HuH-7 (cell line): ENCODE data around the gene ZMYM3.

Experiments
- DNase-seq: peaks from one replicate; pipeline ENCODE4 v3.0.0; 2011; ENCODE audit warnings: low spot score

Gene ZMYM3

DNA sequence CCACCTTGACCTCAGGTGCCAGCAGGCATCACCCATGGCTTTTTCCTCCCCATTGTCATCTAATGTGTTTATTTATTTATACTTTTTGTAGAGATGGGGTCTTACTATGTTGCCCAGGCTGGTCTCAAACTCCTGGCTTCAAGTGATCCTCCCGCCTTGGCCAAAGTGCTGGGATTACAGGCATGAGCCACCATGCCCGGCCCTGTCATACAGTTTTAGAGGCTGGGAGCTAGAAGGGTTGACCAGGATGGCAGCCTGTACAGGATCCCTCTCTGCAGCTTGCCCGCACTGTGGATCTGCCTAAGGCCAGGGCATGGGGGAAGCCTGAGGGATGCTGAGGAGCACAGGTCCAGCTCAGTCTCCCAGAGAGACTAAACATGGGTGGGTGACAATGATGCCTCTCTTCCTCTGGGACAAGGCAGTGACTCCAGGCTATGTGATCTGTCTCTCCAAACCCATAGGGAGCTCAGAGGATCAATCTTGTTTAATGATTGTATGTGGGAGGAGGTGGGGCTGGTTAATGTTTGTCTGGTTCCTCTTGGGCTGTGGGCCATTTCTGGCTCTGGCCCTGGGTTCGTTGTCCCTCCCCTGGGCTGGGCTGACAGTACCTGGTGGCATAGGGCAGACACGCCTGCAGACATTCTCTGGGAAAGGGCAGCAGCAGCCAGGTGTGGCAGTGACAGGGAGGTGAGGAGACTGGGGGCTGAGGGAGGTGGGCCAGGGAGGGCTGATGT lies 39.2 kb downstream of the ZMYM3 start:
- no peak for DNase-seq

DNA sequence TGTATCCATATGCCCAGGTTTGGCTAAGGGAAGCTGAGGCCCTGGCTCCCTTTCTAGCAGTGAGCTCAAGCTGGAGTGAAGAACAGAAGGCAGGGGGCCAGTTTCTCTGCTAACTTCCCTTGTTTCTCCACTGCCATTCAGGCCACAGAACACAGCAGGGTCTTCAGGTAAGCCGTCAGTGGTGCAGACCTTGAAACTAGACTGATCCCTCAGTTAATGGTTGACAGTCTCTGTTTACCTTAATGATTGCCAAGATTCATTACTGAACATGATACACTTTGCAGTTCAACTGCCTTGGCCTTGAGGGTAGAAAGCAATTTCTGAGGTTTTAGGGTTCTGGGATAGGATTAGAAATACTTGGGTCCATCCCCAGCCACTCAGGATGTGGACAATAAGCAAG lies 39.8 kb downstream of the ZMYM3 start:
- DNase-seq, result no peak

DNA sequence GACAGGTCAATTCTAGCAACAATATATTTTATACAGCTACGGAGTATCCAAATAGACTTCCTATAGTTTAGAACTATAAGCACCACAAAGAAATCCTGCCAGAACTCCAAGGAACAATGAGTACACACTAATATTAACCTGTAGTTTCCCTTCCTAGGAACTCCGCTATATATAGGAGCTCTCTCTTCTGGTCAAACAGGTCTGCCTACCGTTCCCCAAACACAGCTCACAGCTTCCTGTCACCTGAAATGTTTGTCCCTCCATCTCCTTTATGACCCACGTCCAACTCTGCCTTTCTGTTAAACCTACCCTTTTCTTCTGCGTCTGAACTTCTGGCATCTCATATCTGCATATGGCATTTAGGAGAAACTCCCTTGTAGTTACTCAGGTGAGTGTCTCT lies 41.4 kb downstream of the ZMYM3 start:
- no peak for DNase-seq

DNA sequence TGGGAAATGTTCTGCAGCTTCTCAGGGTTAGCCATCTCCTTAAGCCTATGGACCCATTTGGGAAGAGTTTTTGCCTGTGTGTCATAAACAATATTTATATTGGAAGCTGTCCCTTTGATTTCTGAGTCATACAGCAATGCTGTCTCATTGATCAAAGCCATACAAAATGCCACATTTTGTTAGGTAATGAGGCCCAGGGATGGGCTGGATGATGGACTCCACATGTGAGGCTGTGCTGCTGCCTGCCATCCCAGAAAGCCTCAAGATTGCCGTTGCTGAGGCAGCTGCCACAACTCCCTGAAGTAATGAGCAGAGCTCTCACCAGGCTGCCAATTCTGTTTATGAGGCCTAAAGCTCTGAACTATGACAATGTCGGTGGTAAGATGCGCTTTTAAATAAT lies 43.1 kb downstream of the ZMYM3 start:
- DNase-seq, result no peak

DNA sequence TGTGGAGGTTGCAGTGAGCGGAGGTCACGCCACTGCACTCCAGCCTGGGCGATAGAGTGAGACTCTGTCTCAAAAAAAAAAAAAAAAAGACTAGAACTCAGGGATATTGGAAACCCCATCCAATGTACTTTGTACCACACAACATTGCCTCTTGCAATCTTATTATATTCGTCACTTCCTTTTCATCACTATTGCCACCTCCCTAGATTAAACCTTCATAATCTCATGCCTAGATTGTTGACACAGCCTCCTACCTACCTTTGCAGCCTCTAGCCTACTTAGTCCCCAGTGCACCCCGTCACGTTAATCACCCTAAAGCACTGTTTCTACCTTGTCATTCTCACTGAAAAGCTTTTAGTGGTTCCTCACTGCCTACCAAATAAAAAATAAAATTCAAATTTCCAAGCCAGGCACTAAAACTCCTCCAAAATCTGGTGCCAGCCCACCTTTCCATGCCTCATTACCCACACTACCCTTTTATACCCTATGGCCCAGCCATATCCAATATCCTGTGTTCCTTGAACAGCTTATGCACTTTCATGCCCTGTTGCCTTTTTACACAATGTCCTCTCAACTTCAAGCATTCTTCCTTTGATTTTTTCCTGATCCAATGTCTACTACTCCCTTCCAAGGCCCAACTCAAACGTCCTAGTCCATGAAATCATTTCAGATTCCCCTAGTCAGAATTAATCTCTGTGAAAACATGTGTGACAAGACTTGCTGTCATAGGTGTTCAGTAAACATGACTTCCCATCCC lies 54.5 kb downstream of the ZMYM3 start:
- DNase-seq, result no peak

DNA sequence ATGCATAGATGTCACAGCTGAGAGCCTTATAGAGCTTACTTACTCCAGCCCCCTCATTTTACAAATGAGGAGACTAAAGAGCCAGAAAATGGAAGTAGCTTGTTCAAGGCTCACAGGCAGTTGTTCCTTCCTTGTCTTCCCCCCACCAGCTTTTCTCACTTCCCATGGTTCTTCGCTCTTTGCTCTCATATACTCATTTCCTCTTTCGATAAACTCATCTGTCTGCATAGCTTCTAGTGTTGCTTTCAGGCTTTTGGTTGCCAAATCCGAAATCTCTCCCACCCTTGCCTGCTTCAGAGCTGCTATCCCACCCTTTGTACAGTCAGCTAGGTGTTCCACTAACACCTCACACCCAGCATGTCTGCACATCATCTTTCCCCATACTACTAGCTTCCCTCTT lies 55.9 kb downstream of the ZMYM3 start:
- no peak for DNase-seq

DNA sequence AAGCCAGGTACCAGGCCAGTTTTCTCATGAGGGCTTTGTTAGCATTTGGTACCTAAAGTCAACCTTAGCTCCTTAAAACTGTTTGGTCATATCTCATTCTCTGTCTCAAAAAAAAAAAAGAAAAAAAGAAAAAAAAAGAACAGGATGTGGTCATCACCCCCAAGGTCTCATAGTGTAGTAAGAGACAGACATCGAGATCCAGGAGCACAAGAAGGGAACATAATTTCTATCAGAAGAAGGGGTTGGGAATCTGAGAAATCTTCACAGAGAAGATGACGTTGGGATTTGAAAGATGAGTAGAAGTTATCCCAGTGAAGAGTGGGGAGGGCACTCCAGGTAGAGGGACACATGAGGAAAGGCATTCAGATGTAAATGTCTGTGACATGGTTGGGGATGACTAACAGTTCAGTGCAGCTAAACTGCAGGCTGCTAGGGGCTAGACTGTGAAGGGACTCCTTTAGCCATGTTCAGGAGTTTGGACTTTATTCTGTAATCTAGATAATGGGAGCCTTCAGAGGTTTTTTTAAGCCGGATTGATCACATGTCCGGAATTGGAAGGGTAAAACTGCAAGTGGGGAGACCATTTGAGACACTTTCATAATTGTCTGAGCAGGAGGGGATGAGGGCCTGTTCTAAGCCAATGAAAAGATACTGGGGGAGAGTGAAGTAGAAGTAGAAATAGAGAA lies 57.8 kb downstream of the ZMYM3 start:
- no peak for DNase-seq

DNA sequence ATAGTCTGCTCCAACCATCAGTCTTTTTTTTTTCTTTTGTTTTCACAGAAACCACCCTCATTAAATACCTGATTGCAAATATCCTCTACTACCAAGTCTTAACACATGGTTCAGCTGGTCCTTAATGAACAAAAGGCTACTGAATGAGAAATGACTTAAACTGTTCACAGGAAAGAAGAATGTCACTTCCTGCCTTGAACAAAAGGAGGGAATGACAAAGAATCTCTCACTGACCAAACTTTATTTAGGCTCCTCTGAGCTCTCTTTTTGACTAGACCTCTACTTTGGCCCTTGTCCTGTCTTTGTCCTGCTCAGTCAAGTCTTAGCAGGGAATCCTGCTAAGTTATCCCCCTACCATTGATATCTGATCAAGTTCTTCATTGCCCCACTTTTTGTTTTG lies 62.7 kb downstream of the ZMYM3 start:
- no peak for DNase-seq
